Pons (tissue), 1 donor: ENCODE measurements around the gene OR2AT4.
A peak's percentile ranks its signal among the peaks of the same experiment; 100 is the strongest.
"Not testable (repeated sequence)": the region's sequence is repeated elsewhere in the genome, so short reads cannot be mapped to it uniquely, and the experiment has no call there.

Experiments used
- DNase-seq: peaks from one replicate; pipeline ENCODE4 v3.0.0-alpha.2; 2016; ENCODE audit warnings: low spot score

OR2AT4 gene

GRCh38 chr11:75068559-75068958, 28.1 kb downstream of the OR2AT4 start:
- no peak for DNase-seq

- no peak for DNase-seq
Measured at GRCh38 chr11:75066061-75066460, 30.6 kb downstream of the OR2AT4 start.

- no peak for DNase-seq
Measured at GRCh38 chr11:75063741-75064314, 32.8 kb downstream of the OR2AT4 start.

- DNase-seq = no peak
Measured at GRCh38 chr11:75059299-75059698, 37.4 kb downstream of the OR2AT4 start.

- DNase-seq = no peak
Measured at GRCh38 chr11:75056814-75057213, 39.9 kb downstream of the OR2AT4 start.

- DNase-seq = no peak
Measured at GRCh38 chr11:75055511-75055910, 41.2 kb downstream of the OR2AT4 start.

- no peak for DNase-seq
Measured at GRCh38 chr11:75052457-75052856, 44.2 kb downstream of the OR2AT4 start.

GRCh38 chr11:75051043-75051442, 45.6 kb downstream of the OR2AT4 start:
- no peak for DNase-seq

GRCh38 chr11:75050516-75050915, 46.2 kb downstream of the OR2AT4 start:
- DNase-seq = no peak

- not testable (repeated sequence) for DNase-seq
Measured at GRCh38 chr11:75049501-75050266, 47.0 kb downstream of the OR2AT4 start.

GRCh38 chr11:75047191-75047590, 49.5 kb downstream of the OR2AT4 start:
- no peak for DNase-seq

GRCh38 chr11:75046668-75047067, 50.0 kb downstream of the OR2AT4 start:
- not testable (repeated sequence) for DNase-seq

- not testable (repeated sequence) for DNase-seq
Measured at GRCh38 chr11:75044381-75045170, 52.1 kb downstream of the OR2AT4 start.

GRCh38 chr11:75041821-75042220, 54.9 kb downstream of the OR2AT4 start:
- DNase-seq = not testable (repeated sequence)

- no peak for DNase-seq
Measured at GRCh38 chr11:75041263-75041662, 55.4 kb downstream of the OR2AT4 start.

- no peak for DNase-seq
Measured at GRCh38 chr11:75040167-75040770, 56.4 kb downstream of the OR2AT4 start.

- no peak for DNase-seq
Measured at GRCh38 chr11:75035911-75036565, 60.6 kb downstream of the OR2AT4 start.

- DNase-seq = no peak
Measured at GRCh38 chr11:75035256-75035655, 61.4 kb downstream of the OR2AT4 start.

GRCh38 chr11:75033916-75034315, 62.8 kb downstream of the OR2AT4 start:
- DNase-seq = no peak

GRCh38 chr11:75032550-75032935, 64.1 kb downstream of the OR2AT4 start:
- no peak for DNase-seq

GRCh38 chr11:75031771-75032549, 64.7 kb downstream of the OR2AT4 start:
- peak; percentile 38 for DNase-seq
